Ishikawa (cell line): ENCODE results near the gene CEP57L1.

Experiments
- CEBPB ChIP-seq: IDR thresholded peaks from 2 replicates; pipeline ENCODE4 v1.6.1; 2012
- CREB1 ChIP-seq: IDR thresholded peaks from 2 replicates; pipeline ENCODE4 v1.6.1; 2012; ENCODE audit warnings: low read depth
- EGR1 ChIP-seq: IDR thresholded peaks from 2 replicates; pipeline ENCODE4 v1.6.1; 2012
- EP300 ChIP-seq: IDR thresholded peaks from 2 replicates; pipeline ENCODE4 v1.6.1; 2012; ENCODE audit warnings: borderline replicate concordance
- NFIC ChIP-seq: IDR thresholded peaks from 2 replicates; pipeline ENCODE4 v1.6.1; 2012
- RAD21 ChIP-seq: IDR thresholded peaks from 2 replicates; pipeline ENCODE4 v1.6.1; 2012; ENCODE audit warnings: low read depth
- REST ChIP-seq: IDR thresholded peaks from 2 replicates; pipeline ENCODE4 v1.6.1; 2012; ENCODE audit warnings: low read depth, mild to moderate bottlenecking
- TAF1 ChIP-seq: IDR thresholded peaks from 2 replicates; pipeline ENCODE4 v1.6.1; 2012; ENCODE audit warnings: low read depth, mild to moderate bottlenecking
- TEAD4 ChIP-seq: IDR thresholded peaks from 2 replicates; pipeline ENCODE4 v1.6.1; 2012
- YY1 ChIP-seq: IDR thresholded peaks from 2 replicates; pipeline ENCODE4 v1.6.1; 2012; ENCODE audit warnings: low read depth
- ZBTB7A ChIP-seq: IDR thresholded peaks from 2 replicates; pipeline ENCODE4 v1.6.1; 2012; ENCODE audit warnings: low read depth
- TF ChIP-seq, protein P1 (sequence below): IDR thresholded peaks from 2 replicates; pipeline ENCODE4 v1.6.1; 2012

- TF ChIP-seq, protein P1, sequence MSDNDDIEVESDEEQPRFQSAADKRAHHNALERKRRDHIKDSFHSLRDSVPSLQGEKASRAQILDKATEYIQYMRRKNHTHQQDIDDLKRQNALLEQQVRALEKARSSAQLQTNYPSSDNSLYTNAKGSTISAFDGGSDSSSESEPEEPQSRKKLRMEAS = no peak
- TF ChIP-seq CREB1 = no peak
- TF ChIP-seq REST = no peak
- TF ChIP-seq CEBPB = no peak
- no peak for TF ChIP-seq TAF1
- no peak for TF ChIP-seq YY1
- no peak for TF ChIP-seq ZBTB7A
- TF ChIP-seq NFIC = no peak
- no peak for TF ChIP-seq EP300
- TF ChIP-seq RAD21 = no peak
- TF ChIP-seq EGR1 = no peak
- no peak for TF ChIP-seq TEAD4
Observed at GRCh38 chr6:109117346-109118035, 22.2 kb downstream of the CEP57L1 start.
